Stimulated activated CD8-positive, alpha-beta memory T cell treated with anti-CD3 and anti-CD28 coated beads, Interleukin-4, amount 100 ng/mL, for 1 hour (primary cell): ENCODE results near the gene OTUD5.
"Not testable (repeated sequence)": the region's sequence is repeated elsewhere in the genome, so short reads cannot be mapped to it uniquely, and the experiment has no call there.

ENCODE experiments used
- DNase-seq, 2 donors: peaks; one replicate each; pipeline ENCODE4 v3.0.0-alpha.2; 2020; ENCODE audit warnings: low read depth in 2 of 2, low spot score in 1 of 2

OTUD5 gene, protein sequence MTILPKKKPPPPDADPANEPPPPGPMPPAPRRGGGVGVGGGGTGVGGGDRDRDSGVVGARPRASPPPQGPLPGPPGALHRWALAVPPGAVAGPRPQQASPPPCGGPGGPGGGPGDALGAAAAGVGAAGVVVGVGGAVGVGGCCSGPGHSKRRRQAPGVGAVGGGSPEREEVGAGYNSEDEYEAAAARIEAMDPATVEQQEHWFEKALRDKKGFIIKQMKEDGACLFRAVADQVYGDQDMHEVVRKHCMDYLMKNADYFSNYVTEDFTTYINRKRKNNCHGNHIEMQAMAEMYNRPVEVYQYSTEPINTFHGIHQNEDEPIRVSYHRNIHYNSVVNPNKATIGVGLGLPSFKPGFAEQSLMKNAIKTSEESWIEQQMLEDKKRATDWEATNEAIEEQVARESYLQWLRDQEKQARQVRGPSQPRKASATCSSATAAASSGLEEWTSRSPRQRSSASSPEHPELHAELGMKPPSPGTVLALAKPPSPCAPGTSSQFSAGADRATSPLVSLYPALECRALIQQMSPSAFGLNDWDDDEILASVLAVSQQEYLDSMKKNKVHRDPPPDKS

DNA sequence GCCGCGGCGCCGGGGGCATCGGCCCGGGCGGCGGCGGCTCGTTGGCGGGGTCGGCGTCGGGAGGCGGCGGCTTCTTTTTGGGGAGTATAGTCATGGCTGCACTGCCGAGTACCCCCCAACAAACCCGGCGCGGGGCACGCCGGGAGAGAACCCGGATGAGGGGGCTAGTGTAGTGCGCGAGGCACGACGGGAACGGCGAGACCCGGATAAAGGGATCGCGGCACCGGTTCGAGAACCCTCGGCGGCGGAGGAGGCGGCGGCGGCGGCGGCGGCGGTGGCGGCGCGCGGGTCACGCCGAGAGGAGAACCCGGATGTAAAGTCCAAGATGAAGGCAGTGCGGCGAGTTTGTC is at the start of gene OTUD5:
OTUD5 (minus strand) TSS at position 131 of the 350 bp plus-strand sequence; CDS start at position 94, 37 bp downstream.
- DNase-seq = peak; percentile 54 to 61

DNA sequence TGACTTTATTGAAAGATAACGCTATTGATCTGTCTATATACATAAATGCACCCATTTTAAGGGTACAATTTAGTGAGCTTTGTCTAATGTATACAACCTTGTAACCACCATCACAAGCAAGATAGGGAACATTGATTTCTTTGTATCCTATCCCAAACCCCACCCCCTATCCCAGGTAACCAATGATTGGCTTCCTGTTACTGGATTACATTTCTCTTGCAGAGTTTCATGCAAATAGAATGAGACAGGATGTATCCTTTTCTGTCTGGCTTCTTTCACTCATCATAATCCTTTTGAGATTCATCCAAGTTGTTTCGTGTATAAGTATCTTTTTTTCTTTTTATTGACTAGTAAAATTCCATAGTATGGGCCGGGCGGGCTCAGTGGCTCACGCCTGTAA is 46.3 kb upstream of the OTUD5 start:
- DNase-seq = no peak

DNA sequence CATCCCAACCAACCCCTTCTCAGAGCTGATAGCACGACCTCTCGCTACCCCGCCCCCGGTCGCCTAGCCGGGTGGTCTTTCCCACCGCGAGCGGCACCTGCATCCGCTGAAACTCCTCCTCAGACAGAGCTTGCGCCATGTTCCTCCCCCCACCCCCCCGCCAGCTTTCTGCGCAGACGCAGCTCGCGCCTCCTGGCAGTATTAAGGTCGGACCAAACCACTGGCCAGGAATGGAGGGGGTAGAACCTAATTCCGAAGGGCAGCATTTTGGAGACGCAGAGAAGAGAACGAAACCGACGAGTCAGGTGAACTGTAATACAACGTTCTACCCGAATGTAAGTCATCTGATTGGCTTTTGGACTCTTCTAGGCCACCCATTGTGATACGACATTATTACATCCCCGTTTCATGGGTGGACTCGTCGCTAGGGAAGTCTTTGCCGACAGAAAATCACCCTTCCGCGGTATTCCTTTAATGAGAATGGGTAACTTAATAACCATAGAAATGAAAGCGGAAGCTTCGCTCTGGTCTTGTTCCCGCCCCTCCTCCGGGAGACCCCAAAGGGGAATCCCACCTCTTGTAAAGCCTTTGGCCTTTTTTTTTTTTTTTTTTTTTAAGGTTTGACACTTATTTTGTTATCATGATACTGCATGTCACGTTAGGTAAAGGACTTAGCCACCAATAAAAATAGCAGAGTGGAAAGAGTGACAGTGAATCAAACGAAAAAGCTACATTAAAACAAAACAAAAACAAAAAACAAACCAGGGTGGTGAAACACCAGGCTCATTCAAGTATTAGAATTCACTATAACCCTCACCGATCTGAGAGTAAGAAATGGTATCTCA is 44.9 kb upstream of the OTUD5 start, which contains the start of gene GRIPAP1:
GRIPAP1 (minus strand) TSS at position 174 of the 845 bp plus-strand sequence; CDS start at position 139, 35 bp downstream.
- peak; percentile 41 to 59 for DNase-seq

DNA sequence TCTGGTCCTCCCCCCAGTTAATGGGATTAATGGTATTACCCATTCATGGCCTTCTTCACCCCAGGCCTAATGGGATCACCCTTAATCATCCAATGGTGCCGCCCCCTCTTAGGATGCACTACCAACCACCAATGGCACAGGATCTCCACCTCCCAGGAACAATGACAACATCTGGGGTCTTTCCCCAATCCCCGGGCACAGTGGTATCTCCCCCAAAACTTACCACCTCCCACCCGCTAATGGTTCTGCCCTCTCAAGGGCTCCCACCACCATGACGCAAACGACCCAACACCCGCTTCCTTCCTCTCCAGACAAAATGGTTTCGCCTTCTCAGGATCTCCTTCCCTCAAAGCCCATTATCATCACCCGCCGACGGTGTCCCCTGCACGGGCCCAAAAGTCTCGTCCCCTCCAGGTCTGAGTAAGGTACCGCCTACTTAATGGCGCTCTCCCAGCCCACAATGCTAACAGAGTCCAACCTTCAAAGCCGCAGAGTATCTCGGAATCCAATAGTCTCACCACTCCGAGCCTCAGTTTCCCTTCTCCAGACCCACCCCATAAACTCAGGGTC is 44.2 kb upstream of the OTUD5 start:
- DNase-seq = peak; percentile 8 to 16

DNA sequence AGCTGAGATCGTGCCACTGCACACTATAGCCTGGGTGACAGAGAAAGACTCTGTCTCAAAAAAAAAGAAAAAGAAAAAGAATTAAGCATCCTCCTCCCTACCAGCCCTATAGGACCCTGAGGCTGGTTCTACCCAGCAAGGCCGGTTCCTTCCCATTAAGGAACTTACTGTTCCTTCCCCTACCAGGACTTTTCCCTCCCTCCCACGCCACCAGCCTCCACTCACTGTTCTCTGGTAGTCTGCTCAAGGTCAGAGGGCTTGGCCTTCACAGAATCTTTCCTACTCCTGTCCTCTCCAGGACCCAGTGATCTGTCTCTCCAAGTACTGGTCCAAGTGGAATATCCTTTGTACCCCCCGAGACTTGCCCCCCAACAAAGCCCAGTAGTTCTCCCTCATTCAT is 43.2 kb upstream of the OTUD5 start:
- DNase-seq = no peak

DNA sequence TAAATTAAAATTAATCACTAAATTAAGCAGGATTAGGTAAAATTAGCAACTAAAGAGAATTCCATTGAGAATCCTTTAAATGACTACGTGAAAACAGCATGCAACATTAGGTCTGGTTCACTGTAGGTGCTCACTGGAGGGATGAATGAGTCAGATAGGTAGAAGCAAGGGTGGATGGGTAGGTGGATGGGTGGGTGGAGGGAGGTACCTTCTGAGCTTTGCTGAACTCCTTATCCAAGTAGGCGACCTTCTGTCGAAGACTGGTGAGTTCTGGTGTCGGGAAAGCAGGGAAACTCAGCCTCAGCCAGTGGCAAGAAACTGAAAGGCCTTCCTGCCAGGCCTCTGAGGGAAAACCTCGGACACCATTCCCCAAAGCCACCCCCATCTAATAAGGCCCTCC is 41.6 kb upstream of the OTUD5 start:
- DNase-seq = no peak

DNA sequence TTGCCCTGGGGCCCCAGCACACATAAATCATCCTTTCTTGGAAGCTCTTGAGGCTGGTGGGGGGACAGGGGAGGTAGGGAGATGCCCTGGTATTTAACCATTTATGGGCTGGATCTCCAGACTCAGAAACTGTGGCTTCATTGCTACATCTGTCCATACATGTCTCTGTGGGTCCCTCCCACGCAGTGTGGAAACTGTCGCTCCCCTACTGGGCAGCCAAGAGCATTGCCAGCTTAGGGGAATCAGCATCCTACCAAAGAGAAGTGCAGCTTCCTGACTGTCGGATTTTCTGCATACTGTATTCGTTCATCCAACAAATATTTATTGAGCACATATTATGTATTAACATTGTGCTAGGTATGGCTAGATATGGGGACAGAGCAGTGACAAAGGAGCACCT is 41.0 kb upstream of the OTUD5 start:
- no peak for DNase-seq

DNA sequence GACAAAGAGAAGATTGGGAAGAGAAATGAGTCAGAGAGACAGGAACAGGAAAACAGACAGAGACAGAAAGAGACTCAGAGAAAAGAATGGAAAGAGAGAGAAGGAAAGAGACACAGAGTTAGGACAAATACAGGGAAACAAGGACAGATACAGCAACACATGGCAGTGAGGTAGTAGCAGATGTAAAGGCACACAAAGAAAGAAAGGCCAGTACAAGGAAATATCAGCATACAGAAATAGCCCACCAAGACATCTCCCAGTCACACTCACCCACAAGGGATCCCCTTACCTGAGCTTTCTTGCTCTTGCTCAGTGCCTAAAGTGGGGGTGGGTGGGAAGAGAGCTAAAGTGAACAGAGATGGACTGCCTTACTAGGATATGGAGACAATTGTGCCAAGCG is 40.5 kb upstream of the OTUD5 start:
- DNase-seq = no peak

DNA sequence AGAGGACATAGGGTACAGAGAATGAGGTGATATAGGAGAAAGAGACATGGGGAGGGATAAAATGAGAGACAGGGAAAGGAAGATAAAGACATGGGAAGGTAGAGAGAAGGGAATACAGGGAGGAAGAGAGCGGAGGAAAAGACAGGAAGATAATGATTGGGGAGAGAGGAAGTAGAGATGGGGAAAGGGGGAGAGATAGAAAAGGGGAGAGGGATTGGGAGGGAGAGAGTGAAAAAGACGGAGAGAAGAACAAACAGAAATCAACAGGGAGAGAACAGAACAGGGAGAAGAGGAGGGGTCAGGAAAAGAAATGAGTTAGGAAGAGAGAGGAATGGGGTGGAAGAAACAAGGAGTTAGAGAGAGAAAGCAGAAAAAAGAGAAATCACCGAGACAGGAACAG is 40.0 kb upstream of the OTUD5 start:
- DNase-seq = no peak

DNA sequence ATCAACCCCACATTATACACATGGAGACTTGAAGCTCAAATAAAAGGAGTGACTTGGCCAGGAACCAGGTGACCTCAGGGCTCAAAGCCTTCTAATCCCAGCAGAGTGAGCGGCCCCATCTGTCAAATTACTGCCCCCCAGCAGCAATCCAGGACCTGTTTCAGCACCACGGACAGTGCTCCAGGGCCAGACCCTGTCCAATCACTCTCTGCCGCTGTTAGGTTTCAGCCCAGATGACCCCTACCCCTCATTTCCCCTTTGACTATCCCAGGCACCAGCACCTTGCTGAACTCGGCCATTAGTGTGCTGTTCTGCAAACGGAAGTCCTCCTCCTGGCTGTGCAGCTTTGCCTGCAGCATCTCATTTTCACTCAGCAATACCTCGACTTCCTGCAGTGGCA is 39.6 kb upstream of the OTUD5 start:
- DNase-seq = no peak

DNA sequence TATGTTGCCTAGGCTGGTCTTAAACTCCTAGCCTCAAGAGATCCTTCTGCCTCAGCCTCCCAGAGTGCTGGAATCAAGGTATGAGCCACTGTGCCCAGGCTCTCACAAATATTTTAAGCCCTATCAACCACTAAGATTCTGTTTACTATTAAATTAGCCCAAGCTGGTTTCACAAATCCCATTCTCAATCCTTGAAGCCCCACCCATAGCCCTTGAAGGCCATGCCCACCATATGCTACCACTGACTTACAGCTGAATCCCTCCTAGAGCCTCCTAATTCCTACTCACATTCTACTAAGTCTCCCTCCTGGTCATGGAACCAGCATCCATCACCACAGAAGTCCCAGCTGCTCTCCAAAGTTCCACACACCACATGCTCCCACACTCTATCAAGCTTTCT is 34.9 kb upstream of the OTUD5 start:
- no peak for DNase-seq

DNA sequence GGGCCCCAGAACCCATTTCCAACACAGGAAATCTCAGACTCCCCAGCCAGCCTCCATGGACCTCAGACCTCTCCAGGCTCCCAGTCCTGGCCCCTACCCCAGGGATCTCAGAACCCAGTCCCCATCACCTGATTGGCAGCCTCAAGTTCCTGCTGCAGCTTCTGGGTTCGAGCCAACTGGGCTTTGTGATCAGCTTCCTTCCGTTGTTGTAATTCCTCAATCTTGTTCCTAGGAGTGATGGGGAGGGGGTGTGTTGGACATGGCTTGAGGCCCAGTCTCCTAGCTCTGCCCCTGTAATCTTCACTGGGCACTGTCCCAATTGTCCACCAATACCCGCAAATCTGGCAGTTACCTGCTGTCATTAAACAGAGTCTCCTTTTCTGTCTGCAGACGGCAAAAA is 32.1 kb upstream of the OTUD5 start:
- DNase-seq = no peak

DNA sequence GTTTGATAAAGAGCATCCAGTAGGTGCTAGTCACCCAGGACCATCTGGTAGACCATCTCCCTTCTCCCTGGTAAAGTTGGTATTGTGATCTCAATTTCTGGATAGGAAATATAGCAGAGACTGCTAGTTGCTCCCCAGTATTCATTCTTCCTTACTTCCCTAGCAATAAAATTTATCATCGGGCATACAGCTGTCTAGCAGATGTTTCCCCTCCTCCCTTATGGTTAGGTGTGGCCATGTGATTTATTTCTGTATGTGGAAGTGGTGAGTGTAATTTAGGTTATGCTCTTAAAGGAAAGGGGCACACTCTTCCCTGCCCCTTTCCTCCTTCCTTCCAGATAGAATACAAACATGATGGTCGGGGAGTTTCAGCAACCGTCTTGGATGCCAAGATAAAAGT is 26.5 kb upstream of the OTUD5 start:
- DNase-seq = no peak

DNA sequence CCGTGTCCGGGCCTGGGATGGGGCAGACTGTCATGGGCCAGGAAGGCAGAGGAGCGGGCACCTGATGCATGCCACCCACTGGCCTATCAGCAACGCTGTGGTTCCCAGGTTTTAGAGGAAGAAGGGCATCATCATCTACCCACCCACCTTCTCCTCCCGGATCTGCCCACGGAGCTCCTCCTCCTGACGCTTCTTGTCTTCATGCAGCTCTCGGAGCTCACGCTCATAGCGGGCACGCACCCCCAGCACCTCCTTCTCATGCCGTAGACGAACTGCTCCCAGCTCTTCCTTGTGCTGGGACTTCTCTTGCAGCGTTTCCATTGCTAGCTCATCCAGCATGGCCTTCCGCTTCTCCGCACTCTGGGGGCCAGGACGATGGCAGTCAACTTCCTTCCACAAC is 25.7 kb upstream of the OTUD5 start:
- no peak for DNase-seq

DNA sequence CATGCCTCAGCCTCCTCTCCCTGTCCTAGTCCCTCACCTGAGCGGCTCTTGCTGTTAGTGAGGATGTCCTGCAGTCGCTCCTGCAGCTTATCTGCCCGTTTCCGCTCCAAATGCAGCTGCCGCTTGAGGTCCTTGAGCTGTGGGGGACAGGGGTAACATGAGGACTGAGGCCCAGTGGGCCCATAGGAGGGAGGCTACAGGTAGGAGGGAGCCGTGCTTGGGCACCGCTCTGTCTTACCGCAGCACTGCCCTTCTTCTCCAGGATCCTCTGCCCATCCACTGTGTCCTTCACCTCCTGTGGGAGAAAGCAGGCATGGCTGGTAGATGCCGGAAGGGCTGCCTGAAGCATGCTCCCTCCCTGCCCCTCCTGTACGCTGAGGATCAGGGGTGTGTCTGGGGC is 23.8 kb upstream of the OTUD5 start:
- no peak for DNase-seq

DNA sequence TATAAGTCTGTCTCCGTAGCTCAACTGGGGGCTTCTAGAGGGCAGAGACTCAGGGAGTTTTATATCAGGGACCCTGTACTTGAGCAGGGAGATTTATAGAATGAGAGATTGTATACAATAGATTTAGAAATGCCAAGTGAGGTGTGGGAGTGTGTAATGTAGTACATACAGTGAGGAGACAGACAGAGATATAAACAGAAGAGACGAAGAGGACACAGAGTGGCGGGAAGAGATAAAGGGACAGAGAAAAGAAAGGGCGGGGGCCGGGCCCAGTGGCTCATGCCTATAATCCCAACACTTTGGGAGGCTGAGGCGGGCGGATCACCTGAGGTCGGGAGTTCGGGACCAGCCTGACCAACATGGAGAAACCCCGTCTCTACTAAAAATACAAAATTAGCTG is 22.9 kb upstream of the OTUD5 start:
- not testable (repeated sequence) for DNase-seq

DNA sequence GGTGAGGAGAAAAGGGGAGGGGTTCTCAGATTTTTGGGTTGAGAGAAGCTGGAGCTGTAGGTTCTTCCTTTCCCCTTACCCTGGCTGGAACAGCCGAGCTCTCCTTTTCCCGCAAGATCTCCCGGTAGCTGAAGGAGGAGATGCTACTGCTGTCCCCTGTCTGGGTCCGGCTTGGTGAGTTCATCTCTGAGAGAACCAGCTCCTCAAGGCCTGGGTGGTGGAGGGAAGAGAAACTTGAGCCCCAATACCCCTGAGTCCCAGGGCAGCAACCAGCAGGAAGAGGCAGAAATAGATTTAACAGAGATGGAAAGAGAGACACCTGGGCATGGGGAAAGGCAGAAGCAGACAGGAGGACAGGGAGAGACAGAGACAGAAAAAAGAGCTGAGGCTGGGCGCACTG is 20.8 kb upstream of the OTUD5 start:
- DNase-seq = no peak

DNA sequence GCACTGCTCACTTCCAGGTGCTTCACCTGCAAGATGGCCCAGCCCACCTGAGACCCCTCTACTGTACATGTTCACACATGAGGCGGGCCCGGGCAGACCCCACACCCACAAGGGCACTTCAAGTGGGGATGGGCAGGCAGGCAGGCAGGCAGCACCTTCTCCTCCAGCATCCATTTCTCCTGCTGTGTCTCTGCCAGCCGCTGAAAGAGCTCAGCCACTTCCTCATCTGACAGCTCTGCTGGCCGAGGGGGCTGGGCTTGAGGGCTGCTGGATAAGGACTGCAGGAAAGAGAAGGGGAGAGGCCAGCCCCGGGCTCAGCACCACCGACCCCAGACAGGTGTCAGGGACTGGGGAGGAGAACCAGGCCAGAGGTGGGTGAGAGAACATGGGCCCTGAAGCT is 18.7 kb upstream of the OTUD5 start:
- DNase-seq = no peak

DNA sequence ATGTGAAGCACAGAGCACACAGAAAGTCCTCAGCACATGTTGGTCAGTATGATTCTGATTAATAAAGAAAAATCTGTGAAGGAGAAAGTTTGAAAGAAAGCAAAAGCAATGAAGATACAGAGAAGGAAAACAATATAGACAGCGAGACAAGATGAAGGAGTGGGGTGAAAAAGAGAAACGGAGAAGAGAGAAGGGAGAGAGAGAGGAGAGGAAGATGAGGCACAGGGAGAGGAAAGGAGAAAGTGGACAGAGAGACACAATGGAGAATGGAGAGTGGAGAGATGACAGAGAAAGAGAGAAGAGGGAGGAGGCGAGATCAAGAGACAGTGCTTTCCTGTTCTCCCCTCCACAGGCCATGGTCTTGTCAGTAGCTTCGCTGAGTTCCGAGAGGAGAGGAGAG is 18.1 kb upstream of the OTUD5 start:
- no peak for DNase-seq

DNA sequence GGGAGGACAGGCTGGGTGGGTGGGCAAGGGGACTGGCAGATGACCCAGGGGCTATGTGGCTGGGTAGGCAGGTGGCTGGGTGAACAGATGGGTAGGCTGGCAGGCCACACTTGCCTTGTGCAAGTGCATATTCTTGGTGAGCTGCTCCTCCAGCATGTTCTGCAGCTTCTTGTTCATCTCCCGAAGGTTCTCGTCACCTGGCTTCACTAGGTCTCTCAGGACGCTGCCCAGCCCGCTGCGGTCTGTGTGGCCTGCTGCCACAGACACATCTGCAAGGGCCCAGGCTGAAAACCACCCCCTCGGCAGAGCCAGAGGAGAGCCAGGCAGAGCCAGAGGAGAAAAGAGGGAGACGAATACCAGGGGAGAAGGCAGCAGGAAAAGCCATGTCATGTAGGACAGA is 17.6 kb upstream of the OTUD5 start:
- no peak for DNase-seq

DNA sequence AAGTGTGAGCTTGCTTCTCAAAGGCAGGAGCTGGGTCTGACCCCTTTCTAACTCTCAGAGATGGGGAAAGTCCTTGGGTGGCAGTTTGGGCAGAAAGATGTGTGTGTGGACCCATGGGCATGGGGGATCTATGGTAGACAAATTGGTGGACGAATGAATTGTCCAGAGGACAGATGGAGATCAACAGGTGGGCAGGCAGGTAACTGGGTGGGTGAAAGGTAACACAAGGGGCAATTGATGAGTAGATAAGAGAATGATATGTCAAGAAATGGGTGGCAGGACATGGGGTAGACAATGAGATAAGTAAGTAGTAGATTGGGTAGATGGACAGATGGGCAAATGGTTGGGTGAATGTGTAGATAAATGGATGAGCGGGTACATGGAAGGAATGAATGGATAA is 17.2 kb upstream of the OTUD5 start:
- DNase-seq = no peak

DNA sequence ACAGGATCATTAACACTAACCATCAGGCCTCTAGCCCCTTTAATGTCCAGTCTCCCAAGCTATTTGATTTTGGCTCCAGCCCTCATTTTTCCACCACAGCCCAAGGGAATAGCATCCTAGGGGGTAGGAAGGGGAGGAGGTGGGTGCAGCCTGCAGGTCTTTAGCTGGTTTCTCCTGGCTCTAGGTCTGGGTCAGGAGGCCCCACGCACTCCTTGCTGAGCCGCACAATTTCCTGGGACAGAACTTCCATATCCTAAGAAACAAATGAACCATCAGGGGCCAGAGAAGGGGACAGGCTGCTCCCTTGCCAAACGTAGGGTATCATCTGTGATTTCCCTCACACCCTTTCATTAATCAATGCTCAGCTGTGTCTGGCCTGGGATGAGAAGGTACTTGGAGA is 16.6 kb upstream of the OTUD5 start:
- no peak for DNase-seq
